B cell (primary cell): ENCODE data around the gene PALD1. TPM values are rescaled to one million over a fixed set of nuclear protein-coding genes. Genes with fewer than 3 reads are reported as not detected.

Experiments
- ATAC-seq: fragments of 200-7000 bp; cut with Tn5 transposase; one replicate; pipeline ENCODE4 v1.10.0; 2021; ENCODE audit warnings: low read depth, mild to moderate bottlenecking, moderate number of reproducible peaks, moderate library complexity
- CTCF ChIA-PET: fragments of 350-600 bp; sonication (Branson Sonifier 250); formaldehyde crosslinking; loops from one replicate; lab custom pipeline; 2021; ENCODE audit warnings: antibody characterized with exemption, inconsistent platforms; lab: Charles Lee
- POLR2A ChIA-PET: fragments of 350-600 bp; sonication (Branson Sonifier 250); formaldehyde crosslinking; loops from one replicate; lab custom pipeline; 2021; ENCODE audit warnings: antibody characterized with exemption; lab: Charles Lee
- DNase-seq: peaks from one replicate; pipeline ENCODE4 v3.0.0; 2013
- H2AFZ ChIP-seq: 2 replicates; pipeline ENCODE4 v1.6.1; 2012; ENCODE audit warnings: mild to moderate bottlenecking, low read depth, low read length; ENCODE audit not compliant: insufficient read depth, poor library complexity, severe bottlenecking
- H3K27ac ChIP-seq, 2 donors: 1 replicate in 1 of 2; 2 replicates in 1 of 2; pipeline ENCODE4 v1.5.1; 2012 to 2013; ENCODE audit warnings: low read length in 2 of 2, mild to moderate bottlenecking in 2 of 2, moderate library complexity in 1 of 2
- H3K27me3 ChIP-seq, 4 experiments: fragments of 200-600 bp in 1 of 4; sonication (generic) in 1 of 4; replicated peaks in 1 of 4; 1 replicate in 2 of 4; 2 replicates in 2 of 4; pipeline versions ENCODE4 v1.6.1 to v1.7.0; 2013 to 2016; ENCODE audit warnings: low read length in 3 of 4, mild to moderate bottlenecking in 2 of 4, mixed read lengths in 1 of 4, moderate library complexity in 1 of 4; ENCODE audit not compliant: insufficient read depth in 4 of 4, control insufficient read depth in 3 of 4; ENCODE audit errors: control extremely low read depth in 1 of 4
- H3K36me3 ChIP-seq, 2 experiments: replicated peaks in 1 of 2; 1 replicate in 1 of 2; 2 replicates in 1 of 2; pipeline versions ENCODE4 v1.6.1 to v1.7.1; 2013; ENCODE audit warnings: low read length in 1 of 2; ENCODE audit not compliant: insufficient read depth in 2 of 2, control insufficient read depth in 1 of 2; ENCODE audit errors: control extremely low read depth in 1 of 2, extremely low read depth in 1 of 2
- H3K4me1 ChIP-seq, 2 donors: fragments of 200-600 bp in 1 of 2; sonication (generic) in 1 of 2; 1 replicate in 1 of 2; 2 replicates in 1 of 2; pipeline versions ENCODE4 v1.5.1 to v1.6.1; 2013 to 2017; ENCODE audit warnings: low read length in 2 of 2; ENCODE audit not compliant: control insufficient read depth in 2 of 2, insufficient read depth in 2 of 2
- H3K4me2 ChIP-seq: replicated peaks from 2 replicates; pipeline ENCODE3; 2012; ENCODE audit warnings: mild to moderate bottlenecking, low read depth, low read length; ENCODE audit not compliant: poor library complexity, severe bottlenecking
- H3K4me3 ChIP-seq, 5 experiments: fragments of 200-600 bp in 1 of 5; sonication (generic) in 1 of 5; 1 replicate in 3 of 5; 2 replicates in 2 of 5; pipeline versions ENCODE4 v1.5.1 to v1.7.0; 2011 to 2016; ENCODE audit warnings: low read length in 4 of 5, mild to moderate bottlenecking in 4 of 5, low read depth in 2 of 5, control low read depth in 1 of 5, moderate library complexity in 1 of 5; ENCODE audit not compliant: insufficient read depth in 1 of 5; ENCODE audit errors: control extremely low read depth in 1 of 5, extremely low read depth in 1 of 5
- H3K79me2 ChIP-seq: fragments of 200-600 bp; sonication (generic); one replicate; pipeline ENCODE4 v1.6.0; 2016; ENCODE audit warnings: low read length; ENCODE audit not compliant: control insufficient read depth, insufficient read depth
- H3K9ac ChIP-seq: fragments of 200-600 bp; sonication (generic); 2 replicates; pipeline ENCODE4 v1.6.1; 2017; ENCODE audit warnings: mild to moderate bottlenecking, low read length, moderate library complexity
- H3K9me3 ChIP-seq, 3 donors: one replicate each; pipeline versions ENCODE4 v1.6.1 to v1.7.1; 2013; ENCODE audit warnings: low read length in 2 of 3; ENCODE audit not compliant: control insufficient read depth in 2 of 3, insufficient read depth in 1 of 3; ENCODE audit errors: control extremely low read depth in 1 of 3
- H4K20me1 ChIP-seq: 2 replicates; pipeline ENCODE4 v1.6.0; 2012; ENCODE audit warnings: mild to moderate bottlenecking, low read length; ENCODE audit not compliant: insufficient read depth, control insufficient read depth, poor library complexity, severe bottlenecking
- H3K27ac Mint-ChIP-seq: one replicate; pipeline ENCODE4 v1.8.0; 2021; ENCODE audit warnings: mixed read lengths
- H3K27me3 Mint-ChIP-seq: one replicate; pipeline ENCODE4 v1.8.0; 2021; ENCODE audit warnings: mixed read lengths
- H3K4me1 Mint-ChIP-seq: one replicate; pipeline ENCODE4 v1.8.0; 2021; ENCODE audit warnings: mixed read lengths
- H3K4me3 Mint-ChIP-seq: one replicate; pipeline ENCODE4 v1.8.0; 2021; ENCODE audit warnings: mixed read lengths
- H3K9me3 Mint-ChIP-seq: one replicate; pipeline ENCODE4 v1.8.0; 2022; ENCODE audit warnings: mixed read lengths; ENCODE audit not compliant: insufficient read depth
- EZH2 ChIP-seq: IDR thresholded peaks from 2 replicates; pipeline ENCODE4 v1.6.1; 2012; ENCODE audit warnings: borderline replicate concordance, low read depth, mild to moderate bottlenecking, moderate library complexity, low read length; ENCODE audit not compliant: insufficient read depth, poor library complexity, severe bottlenecking
- WGBS: methylation state at CpG from one replicate; pipeline ENCODE4 v1.1.5; 2013; ENCODE audit warnings: missing lambda C conversion rate; ENCODE audit not compliant: insufficient coverage; 5-methylcytosine and 5-hydroxymethylcytosine counted together
- intact Hi-C: fragments of 100-400 bp; cut with micrococcal nuclease; formaldehyde crosslinking; loops from one replicate; pipeline ENCODE4 v1.10.0; 2022
- polyA plus RNA-seq: library from polyadenylated mRNA; depleted of rRNA; stranded (reverse); fragments of >200 nt; gene quantifications from 2 replicates; pipeline ENCODE4 v1.2.3, GENCODE V29; 2012
- total RNA-seq, 2 donors: library from RNA; stranded (reverse); fragments of 120-200 nt in 1 of 2; gene quantifications; 1 replicate in 1 of 2; 2 replicates in 1 of 2; pipeline versions ENCODE4 v1.2.3 to v1.2.4, GENCODE V29; 2013 to 2022
- TF ChIP-seq, protein P1 (sequence below): fragments of 200-600 bp; IDR thresholded peaks from one replicate; pipeline ENCODE4 v1.8.0; 2022; ENCODE audit warnings: antibody characterized with exemption, mild to moderate bottlenecking

PALD1 gene
- total and polyA plus RNA-seq, 2 donors (not counting 1 experiment from before 2014, with no cell fraction given): 2.2 to 2.8 TPM

DNA sequence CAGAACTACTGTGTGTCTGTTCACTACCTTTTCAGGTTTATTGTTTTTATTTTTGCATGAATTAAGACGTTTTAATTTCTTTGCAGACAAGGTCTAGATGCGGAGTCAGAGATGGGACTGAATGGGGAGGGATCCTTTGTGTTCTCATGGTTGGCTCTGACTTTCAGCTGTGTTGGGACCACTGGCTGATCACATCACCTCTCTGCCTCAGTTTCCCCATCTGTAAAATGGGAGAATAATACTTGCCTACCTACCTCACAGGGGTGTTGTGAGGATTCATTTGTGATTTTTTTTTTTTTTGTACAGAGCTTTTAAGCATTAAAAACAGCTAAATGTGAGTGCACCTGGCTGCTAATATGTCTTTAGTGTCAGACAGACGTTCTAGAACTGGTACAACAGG lies 89.5 kb downstream of the PALD1 start:
- Mint-ChIP-seq H3K27ac (no peak overlapping the region), H3K9me3 (no peaks in the 10 kb centered on the region), H3K4me1 (peaks cover 5% of the 10 kb centered on the region), H3K27me3 (no peaks in the 10 kb centered on the region), H3K4me3 (no peak overlapping the region)
- Histone ChIP-seq H4K20me1 (no peaks in the 10 kb centered on the region), H3K4me1 (no peaks in the 10 kb centered on the region), H3K4me2 (no peak overlapping the region), H3K36me3 (no peaks in the 10 kb centered on the region), H3K9me3 (no peaks in the 10 kb centered on the region), H3K79me2 (no peaks in the 10 kb centered on the region), H2AFZ (no peak overlapping the region), H3K4me3 (no peak overlapping the region), H3K9ac (no peak overlapping the region), H3K27me3 (no peaks in the 10 kb centered on the region), H3K27ac (no peak overlapping the region)
- intact Hi-C loops: no loop called here
- ChIA-PET POLR2A (no interaction called here), CTCF (interaction anchor here (0.6 to 1.2 kb wide), 3 partner anchors 16 to 1040 kb away, joined by 3 to 5 read pairs (median 3); no protein-coding TSS in a partner anchor)
- no peak for TF ChIP-seq EZH2
- TF ChIP-seq, protein P1, sequence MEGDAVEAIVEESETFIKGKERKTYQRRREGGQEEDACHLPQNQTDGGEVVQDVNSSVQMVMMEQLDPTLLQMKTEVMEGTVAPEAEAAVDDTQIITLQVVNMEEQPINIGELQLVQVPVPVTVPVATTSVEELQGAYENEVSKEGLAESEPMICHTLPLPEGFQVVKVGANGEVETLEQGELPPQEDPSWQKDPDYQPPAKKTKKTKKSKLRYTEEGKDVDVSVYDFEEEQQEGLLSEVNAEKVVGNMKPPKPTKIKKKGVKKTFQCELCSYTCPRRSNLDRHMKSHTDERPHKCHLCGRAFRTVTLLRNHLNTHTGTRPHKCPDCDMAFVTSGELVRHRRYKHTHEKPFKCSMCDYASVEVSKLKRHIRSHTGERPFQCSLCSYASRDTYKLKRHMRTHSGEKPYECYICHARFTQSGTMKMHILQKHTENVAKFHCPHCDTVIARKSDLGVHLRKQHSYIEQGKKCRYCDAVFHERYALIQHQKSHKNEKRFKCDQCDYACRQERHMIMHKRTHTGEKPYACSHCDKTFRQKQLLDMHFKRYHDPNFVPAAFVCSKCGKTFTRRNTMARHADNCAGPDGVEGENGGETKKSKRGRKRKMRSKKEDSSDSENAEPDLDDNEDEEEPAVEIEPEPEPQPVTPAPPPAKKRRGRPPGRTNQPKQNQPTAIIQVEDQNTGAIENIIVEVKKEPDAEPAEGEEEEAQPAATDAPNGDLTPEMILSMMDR: no peak
- WGBS: 71% methylated on average over 1 of the region's 3 CpGs
- ATAC-seq: no peak
- DNase-seq: no peak

DNA sequence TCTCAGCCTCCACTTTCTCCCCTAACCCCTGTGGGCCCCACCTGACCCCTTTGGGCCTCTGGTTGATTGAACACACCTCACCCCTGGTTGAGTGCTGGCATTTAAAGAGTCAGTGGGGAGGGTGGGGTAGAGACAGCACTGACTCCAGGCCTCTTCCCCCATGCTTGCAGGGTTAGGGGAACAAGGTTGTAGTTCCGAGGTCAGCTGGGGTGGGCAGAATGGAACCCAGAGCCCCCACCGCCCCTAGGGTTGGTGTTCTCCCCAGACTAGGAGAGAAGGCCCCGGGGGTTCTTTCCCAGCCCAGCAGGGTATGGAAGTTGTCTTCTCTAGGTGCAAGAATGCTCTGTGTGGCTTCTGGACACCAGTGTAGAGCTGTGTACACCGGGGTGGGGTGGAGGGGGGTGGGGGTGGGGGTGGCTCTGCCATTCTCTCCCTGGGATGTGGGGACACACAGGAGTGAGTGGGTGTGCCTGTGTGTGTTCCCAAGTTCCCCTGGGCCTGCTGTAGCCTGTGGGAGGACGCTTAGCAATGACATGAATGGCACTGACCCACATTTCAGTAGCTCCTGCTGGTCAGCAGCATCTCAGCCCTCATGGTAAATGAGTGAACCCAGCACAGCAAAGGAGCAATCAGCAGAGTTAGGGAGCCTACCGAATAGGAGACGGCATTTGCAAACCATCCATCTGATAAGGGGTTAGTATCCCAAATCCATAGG lies 90.4 kb downstream of the PALD1 start:
- intact Hi-C loops: no loop called here
- Histone ChIP-seq H3K79me2 (no peaks in the 10 kb centered on the region), H3K9me3 (no peaks in the 10 kb centered on the region), H3K36me3 (no peaks in the 10 kb centered on the region), H3K27ac (no peak overlapping the region), H4K20me1 (no peaks in the 10 kb centered on the region), H3K9ac (no peak overlapping the region), H3K27me3 (no peaks in the 10 kb centered on the region), H3K4me3 (no peak overlapping the region), H3K4me2 (no peak overlapping the region), H3K4me1 (no peaks in the 10 kb centered on the region), H2AFZ (no peak overlapping the region)
- DNase-seq: no peak
- POLR2A ChIA-PET: no interaction called here
- Mint-ChIP-seq H3K4me3 (no peak overlapping the region), H3K4me1 (peaks cover 7% of the 10 kb centered on the region), H3K27me3 (no peaks in the 10 kb centered on the region), H3K9me3 (no peaks in the 10 kb centered on the region), H3K27ac (no peak overlapping the region)
- CTCF ChIA-PET: no interaction called here
- 77% methylated on average over 5 of the region's 7 CpGs for WGBS
- no peak for TF ChIP-seq EZH2
- TF ChIP-seq, protein P1: no peak
- no peak for ATAC-seq
